Heart right ventricle (tissue), 16 donors: ENCODE data around the gene CD302. TPM values are rescaled to one million over a fixed set of nuclear protein-coding genes. Genes with fewer than 3 reads are reported as not detected.

Experiments
- ATAC-seq, 8 donors: fragments of 200-7000 bp; cut with Tn5 transposase; one replicate each; pipeline ENCODE4 v1.9.1; 2020; ENCODE audit warnings: mild to moderate bottlenecking in 8 of 8, moderate library complexity in 8 of 8, moderate number of reproducible peaks in 1 of 8
- DNase-seq, 2 donors: peaks; one replicate each; pipeline ENCODE4 v3.0.0-alpha.2; 2020
- H3K27ac ChIP-seq, 10 donors: fragments of 200-600 bp; sonication (generic) in 2 of 10; one replicate each; pipeline versions ENCODE4 v1.5.0 to v1.8.0; 2020 to 2022; ENCODE audit warnings: mild to moderate bottlenecking in 3 of 10
- H3K27me3 ChIP-seq, 7 donors: fragments of 200-600 bp; one replicate each; pipeline ENCODE4 v1.8.0; 2021 to 2022; ENCODE audit warnings: mild to moderate bottlenecking in 2 of 7
- H3K36me3 ChIP-seq, 9 donors: fragments of 200-600 bp; sonication (generic) in 1 of 9; one replicate each; pipeline versions ENCODE4 v1.5.0 to v1.8.0; 2020 to 2022; ENCODE audit warnings: mild to moderate bottlenecking in 2 of 9
- H3K4me1 ChIP-seq, 9 donors: fragments of 200-600 bp; sonication (generic) in 1 of 9; one replicate each; pipeline versions ENCODE4 v1.5.0 to v1.8.0; 2020 to 2022; ENCODE audit warnings: mild to moderate bottlenecking in 4 of 9
- H3K4me3 ChIP-seq, 10 donors: fragments of 200-600 bp; sonication (generic) in 2 of 10; one replicate each; pipeline versions ENCODE4 v1.5.0 to v1.8.0; 2020 to 2022; ENCODE audit warnings: mild to moderate bottlenecking in 7 of 10, moderate library complexity in 2 of 10
- H3K9me3 ChIP-seq, 11 donors: fragments of 200-600 bp in 10 of 11; sonication (generic) in 2 of 11; one replicate each; pipeline versions ENCODE4 v1.5.0 to v1.8.0; 2013 to 2022; ENCODE audit warnings: mild to moderate bottlenecking in 2 of 11, control low read depth in 1 of 11, moderate library complexity in 1 of 11
- CTCF ChIP-seq, 9 donors: fragments of 200-600 bp; sonication (generic) in 2 of 9; IDR thresholded peaks; one replicate each; pipeline versions ENCODE4 v1.5.0 to v1.8.0; 2021 to 2022; ENCODE audit warnings: antibody characterized with exemption in 9 of 9, mild to moderate bottlenecking in 5 of 9, moderate library complexity in 1 of 9
- WGBS, 2 donors: extraction: QIAGEN DNeasy Blood & Tissue Kit; methylation state at CpG; one replicate each; pipeline ENCODE4 v1.1.7; 2013; ENCODE audit warnings: inconsistent platforms in 1 of 2; 5-methylcytosine and 5-hydroxymethylcytosine counted together
- intact Hi-C, 10 donors: fragments of 100-400 bp; cut with DNase I; formaldehyde crosslinking; loops; one replicate each; pipeline versions ENCODE4 v1.11.1 to v1.14.2; 2022
- polyA plus RNA-seq, 2 donors: library from polyadenylated mRNA; stranded (reverse); fragments of 200-250 nt; gene quantifications; one replicate each; pipeline ENCODE4 v1.2.3, GENCODE V29; 2013
- total RNA-seq, 10 donors: library from RNA; stranded (reverse); fragmentation: NEBNext Ultra II Directional in 3 of 10; extraction: Animal tissue kit (Norgen Biotek cat#: 25700) in 3 of 10; gene quantifications; one replicate each; pipeline versions ENCODE4 v1.2.1 to v1.2.4, GENCODE V29; 2021 to 2023
- donor health status: Arrhythmogenic right ventricular cardiomyopathy.
- donor health status: ischemic (EF 13 %, LVEDD 7.1; RV severe dilation, severe dysfunction).
- donor health status: healthy with polysubstance abuse.
- donor health status: DM: no; HTN: yes; CAD: no.
- donor health status: DM: no; HTN: no; CAD: no.
- donor health status: ischemic (EF 25% LVEDD 6.9; RV normal size, moderate dysfunction).
- donor health status: ischemic (EF 25% LVEDD 5.7; RV mildly dilated, moderate dysfunction).
- donor health status: healthy.
- donor health status: DM: yes; HTN: yes; CAD: no.
- donor health status: Ischemic cardiomyopathy.
- donor health status: ischemic (EF 35%, LVEDD 5.7; RV mildly dilated, moderate dysfunction).
- donor health status: nonischemic (EF 11% LVEDD 7.7; RV severe dilation, severe dysfunction).
- donor health status: DM: yes; HTN: yes; CAD: no.
- donor health status: PGD.
- donor health status: ischemic (EF 29% LVEDD 5.4; RV normal size, mild dysfunction).
- donor health status: nonischemic (EF 23%, LVEDD 6.1; RV moderate dilation, normal function).

CD302 gene
- total and polyA plus RNA-seq, 12 donors: 5.8 to 25.2 (median 12.8) TPM

- intact Hi-C loops: loop anchor here in 7 of 10 donors (5.0 to 10.0 kb wide), 7 partner anchors 85 to 513 kb away; partner anchors contain the start of genes MARCHF7 (in 4 of the 7), BAZ2B (in 1 of the 7) and WDSUB1 (in 1 of the 7)
- Histone ChIP-seq H3K9me3 (no peaks in the 10 kb centered on the region), H3K27me3 (no peaks in the 10 kb centered on the region), H3K4me3 (no peak overlapping the region), H3K4me1 (peaks cover 0 to 34% (median 16%) of the 10 kb centered on the region in 9 donors), H3K27ac (no peak overlapping the region), H3K36me3 (no peaks in the 10 kb centered on the region)
- no peak for TF ChIP-seq CTCF (IDR thresholded peaks at IDR 0.05)
- DNase-seq (no peak), ATAC-seq (no peak)
- 90 to 95% methylated on average over 1 of the region's 1 CpG for WGBS, 2 donors
Observed at GRCh38 chr2:159799833-159800232, 1.8 kb upstream of the CD302 start.

GRCh38 chr2:159798376-159798725, 343 bp upstream of the CD302 start:
- Histone ChIP-seq H3K4me3 (peak overlapping the region; percentile 56 to 97 (median 81)), H3K27ac (peak overlapping the region in 9 of 10 donors; percentile 74 to 90 (median 83)), H3K36me3 (no peaks in the 10 kb centered on the region), H3K9me3 (no peaks in the 10 kb centered on the region), H3K27me3 (no peaks in the 10 kb centered on the region), H3K4me1 (peaks cover 0 to 44% (median 16%) of the 10 kb centered on the region in 9 donors)
- TF ChIP-seq CTCF (IDR thresholded peaks at IDR 0.05): no peak
- intact Hi-C loops: loop anchor here in 4 of 10 donors (5.0 to 10.0 kb wide), 4 partner anchors 84 to 511 kb away; partner anchors contain the start of genes MARCHF7 (in 3 of the 4) and WDSUB1 (in 1 of the 4)
- WGBS, 2 donors: 21 to 35% methylated on average over 9 of the region's 9 CpGs
- ATAC-seq: peak in 2 of 8 donors; percentile 3 to 10
- no peak for DNase-seq

GRCh38 chr2:159797225-159797542, 824 bp downstream of the CD302 start:
- intact Hi-C loops: loop anchor here in 4 of 10 donors (5.0 to 10.0 kb wide), 4 partner anchors 82 to 510 kb away; partner anchors contain the start of genes MARCHF7 (in 3 of the 4) and WDSUB1 (in 1 of the 4)
- DNase-seq (no peak), ATAC-seq (no peak)
- Histone ChIP-seq H3K27me3 (no peaks in the 10 kb centered on the region), H3K36me3 (no peaks in the 10 kb centered on the region), H3K4me3 (peak overlapping the region in 9 of 10 donors; percentile 56 to 97 (median 79)), H3K4me1 (peaks cover 0 to 53% (median 16%) of the 10 kb centered on the region in 9 donors), H3K27ac (peak overlapping the region in 7 of 10 donors; percentile 82 to 90 (median 85)), H3K9me3 (no peaks in the 10 kb centered on the region)
- no peak for TF ChIP-seq CTCF (IDR thresholded peaks at IDR 0.05)
- 17 to 33% methylated on average over 4 of the region's 4 CpGs for WGBS, 2 donors

GRCh38 chr2:159795841-159796690, 1.9 kb downstream of the CD302 start:
- DNase-seq: no peak
- H3K4me3 ChIP-seq: peak overlapping the region in 7 of 10 donors; percentile 67 to 96 (median 79)
- H3K4me1 ChIP-seq: peaks cover 0 to 52% (median 17%) of the 10 kb centered on the region in 9 donors
- 72 to 73% methylated on average over 7 of the region's 7 CpGs for WGBS, 2 donors
- peak overlapping the region in 3 of 10 donors; percentile 10 to 90 (median 89) for H3K27ac ChIP-seq
- intact Hi-C loops: loop anchor here in 4 of 10 donors (5.0 to 10.0 kb wide), 4 partner anchors 81 to 509 kb away; partner anchors contain the start of genes MARCHF7 (in 3 of the 4) and WDSUB1 (in 1 of the 4)
- no peaks in the 10 kb centered on the region for H3K36me3 ChIP-seq
- no peaks in the 10 kb centered on the region for H3K9me3 ChIP-seq
- no peak for ATAC-seq
- no peak for TF ChIP-seq CTCF (IDR thresholded peaks at IDR 0.05)
- no peaks in the 10 kb centered on the region for H3K27me3 ChIP-seq
